Measurements from ENCODE around the gene CYRIA. TPM values are rescaled to one million over a fixed set of nuclear protein-coding genes. Genes with fewer than 3 reads are reported as not detected.

CYRIA gene
- total and polyA plus RNA-seq, 8 donors = under 0.01 to 12.7 (median 3.3) TPM

DNA sequence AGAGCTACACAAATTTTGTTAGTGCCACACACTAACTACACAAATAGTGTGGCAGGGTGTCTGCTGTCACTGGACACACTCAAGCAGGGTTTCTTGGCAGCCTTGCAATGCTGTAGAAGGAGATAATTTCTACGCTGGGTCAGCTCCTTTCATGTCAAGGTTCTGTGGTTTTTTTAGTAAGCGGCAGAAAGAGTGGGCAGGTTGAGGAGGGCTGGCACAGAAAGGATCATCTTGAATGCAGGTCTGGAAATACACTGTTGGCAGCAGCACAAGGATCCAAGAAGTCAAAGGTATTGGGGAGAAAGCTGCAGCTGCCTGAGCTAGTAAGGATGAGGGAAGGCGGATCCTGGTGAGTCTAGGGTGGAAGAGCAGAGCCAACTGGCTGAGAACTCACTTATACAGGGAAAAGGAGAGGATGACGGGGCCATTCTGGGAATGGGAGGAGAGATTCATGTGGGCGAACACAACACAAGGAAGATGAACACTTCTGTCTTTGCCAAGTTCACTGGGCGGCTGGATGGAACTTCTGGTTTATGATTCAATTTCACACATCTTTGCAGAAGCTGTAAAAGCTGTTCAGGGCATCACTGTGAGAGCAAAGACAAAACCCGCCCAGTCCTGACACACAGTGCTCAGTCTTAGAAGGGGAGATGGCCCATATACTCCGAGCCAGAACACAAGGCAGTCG lies 16.9 kb upstream of the CYRIA start:
- H3K27me3 ChIP-seq = no peaks in the 10 kb centered on the region
- no peak overlapping the region for H3K27ac ChIP-seq
- H3K9me3 ChIP-seq = peaks cover 0 to 10% (median 4%) of the 10 kb centered on the region in 4 donors
- DNase-seq = no peak
- 85 to 92% (median 90%) methylated on average over 9 of the region's 9 CpGs for WGBS, 5 donors
- intact Hi-C loops (cut with DNase I; ENCODE audit: low total_unique reads) = no loop called here
- H3K4me1 ChIP-seq = no peaks in the 10 kb centered on the region
- TF ChIP-seq POLR2AphosphoS5 (IDR thresholded peaks at IDR 0.05) (no peak), EP300 (IDR thresholded peaks at IDR 0.05) (no peak), POLR2A (IDR thresholded peaks at IDR 0.05) (no peak)
- TF ChIP-seq, protein P1, sequence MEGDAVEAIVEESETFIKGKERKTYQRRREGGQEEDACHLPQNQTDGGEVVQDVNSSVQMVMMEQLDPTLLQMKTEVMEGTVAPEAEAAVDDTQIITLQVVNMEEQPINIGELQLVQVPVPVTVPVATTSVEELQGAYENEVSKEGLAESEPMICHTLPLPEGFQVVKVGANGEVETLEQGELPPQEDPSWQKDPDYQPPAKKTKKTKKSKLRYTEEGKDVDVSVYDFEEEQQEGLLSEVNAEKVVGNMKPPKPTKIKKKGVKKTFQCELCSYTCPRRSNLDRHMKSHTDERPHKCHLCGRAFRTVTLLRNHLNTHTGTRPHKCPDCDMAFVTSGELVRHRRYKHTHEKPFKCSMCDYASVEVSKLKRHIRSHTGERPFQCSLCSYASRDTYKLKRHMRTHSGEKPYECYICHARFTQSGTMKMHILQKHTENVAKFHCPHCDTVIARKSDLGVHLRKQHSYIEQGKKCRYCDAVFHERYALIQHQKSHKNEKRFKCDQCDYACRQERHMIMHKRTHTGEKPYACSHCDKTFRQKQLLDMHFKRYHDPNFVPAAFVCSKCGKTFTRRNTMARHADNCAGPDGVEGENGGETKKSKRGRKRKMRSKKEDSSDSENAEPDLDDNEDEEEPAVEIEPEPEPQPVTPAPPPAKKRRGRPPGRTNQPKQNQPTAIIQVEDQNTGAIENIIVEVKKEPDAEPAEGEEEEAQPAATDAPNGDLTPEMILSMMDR (IDR thresholded peaks at IDR 0.05) = no peak
- no peak overlapping the region for H3K4me3 ChIP-seq
- H3K36me3 ChIP-seq = no peaks in the 10 kb centered on the region

DNA sequence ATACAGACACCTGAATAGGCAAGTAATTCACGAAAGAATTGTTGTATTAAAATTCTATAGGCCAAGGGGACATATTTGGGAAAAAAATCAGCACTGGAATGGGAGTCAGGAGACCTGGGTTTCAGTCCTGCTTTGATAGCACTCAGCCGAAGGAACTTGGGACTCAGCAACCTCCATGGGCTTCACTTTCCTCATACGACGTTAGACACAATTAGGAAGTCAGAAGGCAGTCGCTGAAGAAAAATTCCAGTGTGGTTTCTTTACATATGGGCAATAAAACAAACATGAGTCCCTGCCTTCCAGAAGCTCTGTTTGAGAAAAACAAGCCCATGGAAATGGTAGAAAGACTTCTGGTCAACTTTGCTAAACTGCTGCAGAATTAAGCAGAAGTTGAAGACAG lies 15.1 kb upstream of the CYRIA start:
- TF ChIP-seq, protein P1 (IDR thresholded peaks at IDR 0.05) = no peak
- TF ChIP-seq EP300 (IDR thresholded peaks at IDR 0.05) (no peak), POLR2AphosphoS5 (IDR thresholded peaks at IDR 0.05) (no peak), POLR2A (IDR thresholded peaks at IDR 0.05) (no peak)
- WGBS, 5 donors = 53 to 71% (median 64%) methylated on average over 5 of the region's 5 CpGs

DNA sequence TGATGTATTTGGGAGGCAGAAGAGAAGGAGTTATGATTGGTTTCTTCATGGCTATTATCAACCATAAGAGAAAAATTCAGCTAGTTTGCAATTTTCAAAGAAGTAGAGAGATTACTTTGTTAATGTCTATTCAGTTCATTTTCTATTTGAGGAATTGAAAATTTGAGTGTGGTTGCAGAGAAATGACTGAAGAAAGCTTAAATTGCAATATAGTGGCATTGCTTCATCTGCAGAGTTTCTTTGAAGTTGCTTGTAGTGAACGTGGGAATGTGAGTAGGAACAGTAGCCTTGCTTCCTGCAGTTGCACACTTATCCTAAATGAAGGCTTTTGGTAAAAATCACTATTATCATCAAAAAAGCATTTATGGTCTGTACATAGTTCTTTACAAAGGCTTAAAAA lies 14.7 kb upstream of the CYRIA start:
- Histone ChIP-seq H3K4me1 (no peaks in the 10 kb centered on the region), H3K9me3 (peaks cover 0 to 11% (median 5%) of the 10 kb centered on the region in 4 donors), H3K27me3 (no peaks in the 10 kb centered on the region), H3K4me3 (no peak overlapping the region), H3K36me3 (no peaks in the 10 kb centered on the region), H3K27ac (no peak overlapping the region)
- no peak for DNase-seq
- TF ChIP-seq EP300 (IDR thresholded peaks at IDR 0.05) = no peak
- TF ChIP-seq, protein P1 (IDR thresholded peaks at IDR 0.05) = no peak
- TF ChIP-seq POLR2AphosphoS5 (IDR thresholded peaks at IDR 0.05) = no peak
- no peak for TF ChIP-seq POLR2A (IDR thresholded peaks at IDR 0.05)
- WGBS, 5 donors = 56 to 71% (median 62%) methylated on average over 1 of the region's 1 CpG
- intact Hi-C loops (cut with DNase I; ENCODE audit: low total_unique reads) = no loop called here

More for the DNA sequence above, 15.1 kb upstream of the CYRIA start:
- Histone ChIP-seq H3K27ac (no peak overlapping the region), H3K9me3 (peaks cover 0 to 11% (median 5%) of the 10 kb centered on the region in 4 donors), H3K4me1 (no peaks in the 10 kb centered on the region), H3K27me3 (no peaks in the 10 kb centered on the region), H3K4me3 (no peak overlapping the region), H3K36me3 (no peaks in the 10 kb centered on the region)
- intact Hi-C loops (cut with DNase I; ENCODE audit: low total_unique reads) = no loop called here
- DNase-seq = no peak

GRCh38 chr2:16678964-16679363 lies 13.3 kb upstream of the CYRIA start:
- Histone ChIP-seq H3K36me3 (no peaks in the 10 kb centered on the region), H3K4me1 (no peaks in the 10 kb centered on the region), H3K27ac (no peak overlapping the region), H3K27me3 (no peaks in the 10 kb centered on the region), H3K4me3 (no peak overlapping the region), H3K9me3 (peaks cover 0 to 11% (median 5%) of the 10 kb centered on the region in 4 donors)
- TF ChIP-seq POLR2AphosphoS5 (IDR thresholded peaks at IDR 0.05) (no peak), EP300 (IDR thresholded peaks at IDR 0.05) (no peak)
- TF ChIP-seq, protein P1 (IDR thresholded peaks at IDR 0.05) = no peak
- 80 to 96% (median 93%) methylated on average over 4 of the region's 4 CpGs for WGBS, 5 donors
- intact Hi-C loops (cut with DNase I; ENCODE audit: low total_unique reads) = no loop called here
- DNase-seq = no peak

Measured in stomach (tissue), 9 donors.